Erythroblast (primary cell): ENCODE data around the gene EMP2.

Source experiments
- GATA1 ChIP-seq: IDR thresholded peaks from 2 replicates; pipeline ENCODE4 v1.6.1; 2011; ENCODE audit warnings: low read depth, mild to moderate bottlenecking, control low read depth, low read length, moderate library complexity
- POLR2A ChIP-seq: IDR thresholded peaks from 2 replicates; pipeline ENCODE4 v1.6.1; 2011; ENCODE audit warnings: mild to moderate bottlenecking, low read length

GRCh38 chr16:10590342-10590741 is 9.9 kb upstream of the EMP2 start:
- no peak for TF ChIP-seq POLR2A
- TF ChIP-seq GATA1: no peak
